Cardiac fibroblast (primary cell): ENCODE measurements around the gene GK2.

Experiments used
- DNase-seq, 2 donors: peaks; one replicate each; pipeline versions ENCODE4 v3.0.0 to v3.0.0-alpha.2; 2010; ENCODE audit warnings: low read depth in 2 of 2
- H3K4me3 ChIP-seq, 2 donors: replicated peaks in 1 of 2; 1 replicate in 1 of 2; 2 replicates in 1 of 2; pipeline ENCODE4 v1.5.1; 2011; ENCODE audit warnings: low read depth in 2 of 2, low read length in 2 of 2, mild to moderate bottlenecking in 2 of 2, moderate library complexity in 1 of 2
- CTCF ChIP-seq: IDR thresholded peaks from one replicate; pipeline ENCODE4 v1.5.1; 2011; ENCODE audit warnings: low read depth, mild to moderate bottlenecking, low read length, inconsistent platforms

GK2 gene

GRCh38 chr4:79408063-79408462 is at the start of gene GK2:
GK2 (minus strand) TSS chr4:79408228; CDS start chr4:79408200, 28 bp downstream.
- TF ChIP-seq CTCF, result no peak
- no peak for DNase-seq
- no peak within 1 kb of the TSS for H3K4me3 ChIP-seq

- TF ChIP-seq CTCF, result no peak
- no peak overlapping the region for H3K4me3 ChIP-seq
- DNase-seq, result peak; percentile 41 to 59
These were observed 47.2 kb upstream of the GK2 start for GRCh38 chr4:79455216-79455615.

GRCh38 chr4:79454656-79455055 is 46.6 kb upstream of the GK2 start:
- no peak for TF ChIP-seq CTCF
- no peak overlapping the region for H3K4me3 ChIP-seq
- no peak for DNase-seq

- H3K4me3 ChIP-seq, result no peak overlapping the region
- TF ChIP-seq CTCF, result no peak
- no peak for DNase-seq
These were observed 42.0 kb upstream of the GK2 start for GRCh38 chr4:79450053-79450452.

GRCh38 chr4:79446145-79446544 is 38.1 kb upstream of the GK2 start:
- no peak overlapping the region for H3K4me3 ChIP-seq
- no peak for TF ChIP-seq CTCF
- DNase-seq, result no peak

GRCh38 chr4:79445371-79445781 is 37.3 kb upstream of the GK2 start:
- no peak overlapping the region for H3K4me3 ChIP-seq
- no peak for TF ChIP-seq CTCF
- no peak for DNase-seq

GRCh38 chr4:79442422-79442821 is 34.4 kb upstream of the GK2 start:
- TF ChIP-seq CTCF, result no peak
- no peak overlapping the region for H3K4me3 ChIP-seq
- peak; percentile 13 to 61 for DNase-seq
